ENCODE measurements around the gene ABHD17A. TPM values are rescaled to one million over a fixed set of nuclear protein-coding genes. Genes with fewer than 3 reads are reported as not detected.
A peak's percentile ranks its signal among the peaks of the same experiment; 100 is the strongest.

The ABHD17A gene
- total RNA-seq, 1 donor from 2014 or later, result 115 TPM

- peak; percentile 91 for DNase-seq (ENCODE audit: low spot score)
- Mint-ChIP-seq H3K27me3 (ENCODE audit: insufficient read depth) (peaks cover 2% of the 10 kb centered on the region), H3K4me1 (ENCODE audit: low read depth) (peaks cover 22% of the 10 kb centered on the region), H3K27ac (peak overlapping the region; percentile 80), H3K9me3 (no peaks in the 10 kb centered on the region), H3K36me3 (ENCODE audit: low read depth) (peaks cover 2% of the 10 kb centered on the region), H3K4me3 (peak overlapping the region; percentile 76)
- intact Hi-C loops (cut with micrococcal nuclease), result loop anchor here (1.0 to 5.0 kb wide), 9 partner anchors 9 to 615 kb away; partner anchors contain the start of genes ADAT3, AP3D1, DAZAP1 and PCSK4
Measured at GRCh38 chr19:1863638-1864479, 21.4 kb downstream of the ABHD17A start.

- Mint-ChIP-seq H3K9me3 (no peaks in the 10 kb centered on the region), H3K4me3 (peak within 1 kb of the TSS; percentile 95), H3K27ac (peak within 1 kb of the TSS; percentile 95), H3K27me3 (ENCODE audit: insufficient read depth) (peaks cover 2% of the 10 kb centered on the region), H3K4me1 (ENCODE audit: low read depth) (peaks cover 22% of the 10 kb centered on the region), H3K36me3 (ENCODE audit: low read depth) (peaks cover 2% of the 10 kb centered on the region)
- no peak for DNase-seq (ENCODE audit: low spot score)
- intact Hi-C loops (cut with micrococcal nuclease), result loop anchor here (1.0 to 5.0 kb wide), 5 partner anchors 8 to 614 kb away; partner anchors contain the start of genes AP3D1, DAZAP1, PCSK4 and REEP6
Measured at GRCh38 chr19:1863328-1863637, 22.0 kb downstream of the ABHD17A start, which contains the start of gene KLF16. KLF16 (minus strand) TSS chr19:1863579; CDS start chr19:1863497, 82 bp downstream.

- H3K36me3 Mint-ChIP-seq (ENCODE audit: low read depth), result peaks cover 2% of the 10 kb centered on the region
- H3K27me3 Mint-ChIP-seq (ENCODE audit: insufficient read depth), result peaks cover 2% of the 10 kb centered on the region
- H3K27ac Mint-ChIP-seq, result peak overlapping the region; percentile 95
- peak; percentile 53 for DNase-seq (ENCODE audit: low spot score)
- intact Hi-C loops (cut with micrococcal nuclease), result loop anchor here (1.0 to 5.0 kb wide), 5 partner anchors 7 to 613 kb away; partner anchors contain the start of genes AP3D1, DAZAP1, PCSK4 and REEP6
- H3K4me3 Mint-ChIP-seq, result peak overlapping the region; percentile 95
- H3K9me3 Mint-ChIP-seq, result no peaks in the 10 kb centered on the region
- peaks cover 22% of the 10 kb centered on the region for H3K4me1 Mint-ChIP-seq (ENCODE audit: low read depth)
Measured at GRCh38 chr19:1862424-1863327, 22.6 kb downstream of the ABHD17A start.

GRCh38 chr19:1862068-1862423, 23.2 kb downstream of the ABHD17A start:
- peaks cover 2% of the 10 kb centered on the region for H3K36me3 Mint-ChIP-seq (ENCODE audit: low read depth)
- intact Hi-C loops (cut with micrococcal nuclease), result loop anchor here (5.0 kb wide), 3 partner anchors 290 to 455 kb away; partner anchors contain the start of genes AP3D1, DAZAP1, PCSK4 and REEP6
- peaks cover 22% of the 10 kb centered on the region for H3K4me1 Mint-ChIP-seq (ENCODE audit: low read depth)
- no peaks in the 10 kb centered on the region for H3K9me3 Mint-ChIP-seq
- DNase-seq (ENCODE audit: low spot score), result no peak
- H3K27me3 Mint-ChIP-seq (ENCODE audit: insufficient read depth), result peaks cover 2% of the 10 kb centered on the region
- peak overlapping the region; percentile 95 for H3K27ac Mint-ChIP-seq
- H3K4me3 Mint-ChIP-seq, result peak overlapping the region; percentile 95

- peak overlapping the region; percentile 95 for H3K4me3 Mint-ChIP-seq
- intact Hi-C loops (cut with micrococcal nuclease), result loop anchor here (5.0 kb wide), 3 partner anchors 291 to 454 kb away; partner anchors contain the start of genes AP3D1, DAZAP1, PCSK4 and REEP6
Measured at GRCh38 chr19:1861599-1862031, 23.7 kb downstream of the ABHD17A start.

GRCh38 chr19:1860821-1861598, 24.3 kb downstream of the ABHD17A start:
- intact Hi-C loops (cut with micrococcal nuclease), result loop anchor here (5.0 kb wide), 3 partner anchors 291 to 454 kb away; partner anchors contain the start of genes AP3D1, DAZAP1, PCSK4 and REEP6
- Mint-ChIP-seq H3K4me1 (ENCODE audit: low read depth) (peaks cover 23% of the 10 kb centered on the region), H3K9me3 (no peaks in the 10 kb centered on the region)

More at GRCh38 chr19:1861599-1862031, 23.7 kb downstream of the ABHD17A start:
- DNase-seq (ENCODE audit: low spot score), result no peak
- H3K36me3 Mint-ChIP-seq (ENCODE audit: low read depth), result peaks cover 2% of the 10 kb centered on the region
- H3K27me3 Mint-ChIP-seq (ENCODE audit: insufficient read depth), result peaks cover 2% of the 10 kb centered on the region
- H3K27ac Mint-ChIP-seq, result peak overlapping the region; percentile 68
- peaks cover 22% of the 10 kb centered on the region for H3K4me1 Mint-ChIP-seq (ENCODE audit: low read depth)
- H3K9me3 Mint-ChIP-seq, result no peaks in the 10 kb centered on the region

GRCh38 chr19:1860042-1860775, 25.1 kb downstream of the ABHD17A start:
- no peaks in the 10 kb centered on the region for H3K9me3 Mint-ChIP-seq
- peaks cover 2% of the 10 kb centered on the region for H3K27me3 Mint-ChIP-seq (ENCODE audit: insufficient read depth)
- no peak overlapping the region for H3K27ac Mint-ChIP-seq
- intact Hi-C loops (cut with micrococcal nuclease), result loop anchor here (5.0 kb wide), 3 partner anchors 292 to 453 kb away; partner anchors contain the start of genes AP3D1, DAZAP1, PCSK4 and REEP6
- no peak for DNase-seq (ENCODE audit: low spot score)
- peaks cover 30% of the 10 kb centered on the region for H3K4me1 Mint-ChIP-seq (ENCODE audit: low read depth)
- H3K4me3 Mint-ChIP-seq, result no peak overlapping the region
- H3K36me3 Mint-ChIP-seq (ENCODE audit: low read depth), result peaks cover 2% of the 10 kb centered on the region

More at GRCh38 chr19:1860821-1861598, 24.3 kb downstream of the ABHD17A start:
- Mint-ChIP-seq H3K4me3 (peak overlapping the region; percentile 95), H3K27me3 (ENCODE audit: insufficient read depth) (peaks cover 2% of the 10 kb centered on the region), H3K36me3 (ENCODE audit: low read depth) (peaks cover 2% of the 10 kb centered on the region), H3K27ac (peak overlapping the region; percentile 68)
- DNase-seq (ENCODE audit: low spot score), result no peak

GRCh38 chr19:1859331-1859781, 25.9 kb downstream of the ABHD17A start:
- H3K4me1 Mint-ChIP-seq (ENCODE audit: low read depth), result peaks cover 36% of the 10 kb centered on the region
- H3K36me3 Mint-ChIP-seq (ENCODE audit: low read depth), result peaks cover 2% of the 10 kb centered on the region
- H3K9me3 Mint-ChIP-seq, result no peaks in the 10 kb centered on the region
- peak overlapping the region; percentile 22 for H3K4me3 Mint-ChIP-seq
- peak overlapping the region; percentile 67 for H3K27ac Mint-ChIP-seq
- peaks cover 2% of the 10 kb centered on the region for H3K27me3 Mint-ChIP-seq (ENCODE audit: insufficient read depth)
- no peak for DNase-seq (ENCODE audit: low spot score)
- intact Hi-C loops (cut with micrococcal nuclease), result no loop called here

- Mint-ChIP-seq H3K4me1 (ENCODE audit: low read depth) (peaks cover 37% of the 10 kb centered on the region), H3K4me3 (peak overlapping the region; percentile 61), H3K36me3 (ENCODE audit: low read depth) (peaks cover 2% of the 10 kb centered on the region), H3K27ac (no peak overlapping the region), H3K9me3 (no peaks in the 10 kb centered on the region), H3K27me3 (ENCODE audit: insufficient read depth) (peaks cover 2% of the 10 kb centered on the region)
- intact Hi-C loops (cut with micrococcal nuclease), result no loop called here
- DNase-seq (ENCODE audit: low spot score), result no peak
Measured at GRCh38 chr19:1858412-1859081, 26.7 kb downstream of the ABHD17A start.

- no peaks in the 10 kb centered on the region for H3K9me3 Mint-ChIP-seq
- DNase-seq (ENCODE audit: low spot score), result no peak
- H3K4me1 Mint-ChIP-seq (ENCODE audit: low read depth), result peaks cover 43% of the 10 kb centered on the region
- intact Hi-C loops (cut with micrococcal nuclease), result no loop called here
- peaks cover 2% of the 10 kb centered on the region for H3K27me3 Mint-ChIP-seq (ENCODE audit: insufficient read depth)
- H3K27ac Mint-ChIP-seq, result peak overlapping the region; percentile 67
- peaks cover 6% of the 10 kb centered on the region for H3K36me3 Mint-ChIP-seq (ENCODE audit: low read depth)
- H3K4me3 Mint-ChIP-seq, result peak overlapping the region; percentile 61
Measured at GRCh38 chr19:1857648-1858326, 27.5 kb downstream of the ABHD17A start.
